ENCODE results near the gene LRMDA. TPM values are rescaled to one million over a fixed set of nuclear protein-coding genes. Genes with fewer than 3 reads are reported as not detected.

LRMDA gene
- total and polyA plus RNA-seq, 2 of the 8 experiments (the other 6 are each of a cell fraction or from before 2014, with no cell fraction given): 0.86 to 2.8 TPM

DNA sequence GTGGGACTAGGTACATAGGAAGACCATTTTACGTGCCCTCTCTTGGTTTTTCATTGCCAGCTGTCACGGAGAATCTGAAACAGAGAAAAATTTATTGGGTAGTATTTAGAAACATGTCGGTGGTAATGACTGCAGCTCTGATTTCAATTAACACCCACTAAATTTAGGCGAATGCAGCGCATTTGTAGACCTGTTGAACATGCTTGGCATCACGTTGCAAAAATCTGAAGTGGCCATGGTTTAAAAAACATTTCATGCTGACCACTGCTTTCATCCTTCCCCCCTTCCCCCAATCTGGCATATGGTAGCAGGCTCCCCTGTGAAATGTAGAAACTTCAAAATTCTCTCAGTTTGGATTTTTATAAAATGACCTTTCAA, 34.0 kb downstream of the LRMDA start:
- 90% methylated on average over 6 of the region's 6 CpGs; no CpG with 5 or more reads in 1 of the 2 experiments for WGBS, 2 experiments (ENCODE audit: extremely low coverage in 1 of 2, insufficient coverage in 1 of 2, insufficient read length in 1 of 2, insufficient replicate concordance in 2 of 2, low coverage in 1 of 2, low lambda C conversion rate in 2 of 2, missing lambda C conversion rate in 1 of 2)
- H2AK5ac ChIP-seq (ENCODE audit: low read depth, low read length): no peak overlapping the region
- no peaks in the 10 kb centered on the region for H3K79me2 ChIP-seq (ENCODE audit: control insufficient read depth in 1 of 2, insufficient read depth in 2 of 2, low read length in 2 of 2)
- DNase-seq (ENCODE audit: low read depth in 1 of 2, low spot score in 2 of 2) (no peak), FAIRE-seq (no peak)
- H3K4me2 ChIP-seq (ENCODE audit: insufficient read depth in 1 of 2, low read depth in 2 of 2, low read length in 2 of 2): no peak overlapping the region
- H3K36me3 ChIP-seq (ENCODE audit: control insufficient read depth in 2 of 4, insufficient read depth in 4 of 4, low read length in 3 of 4): no peaks in the 10 kb centered on the region
- H3K23ac ChIP-seq (ENCODE audit: insufficient read length): no peak overlapping the region
- no peak overlapping the region for H3K27ac ChIP-seq (ENCODE audit: low read depth, low read length)
- H4K91ac ChIP-seq (replicated peaks; ENCODE audit: insufficient read length, low read length): no peak overlapping the region
- no peak overlapping the region for H4K8ac ChIP-seq (ENCODE audit: extremely low read depth, insufficient read depth, low read length)
- no peaks in the 10 kb centered on the region for H4K20me1 ChIP-seq (replicated peaks in 1 of 2; ENCODE audit: control insufficient read depth in 1 of 2, insufficient read depth in 2 of 2, low read length in 2 of 2)
- H4K5ac ChIP-seq (ENCODE audit: insufficient read length, low read depth, low read length): no peak overlapping the region
- no peaks in the 10 kb centered on the region for H3K79me1 ChIP-seq (ENCODE audit: low read depth, low read length)
- no peaks in the 10 kb centered on the region for H3K9me3 ChIP-seq (ENCODE audit: insufficient read depth in 2 of 2, low read depth in 1 of 2, low read length in 1 of 2)
- no peaks in the 10 kb centered on the region for H3K23me2 ChIP-seq (ENCODE audit: low read depth, low read length)
- TF ChIP-seq YY1 (IDR thresholded peaks at IDR 0.05; ENCODE audit: low read depth, low read length) (no peak), NANOG (IDR thresholded peaks at IDR 0.05; ENCODE audit: insufficient read depth, low read depth, low read length, poor library complexity, severe bottlenecking) (no peak), KDM4A (IDR thresholded peaks at IDR 0.05; ENCODE audit: low read depth, low read length, severe bottlenecking) (no peak), SIX5 (IDR thresholded peaks at IDR 0.05; ENCODE audit: low read depth, low read length) (no peak), TAF1 (IDR thresholded peaks at IDR 0.05; ENCODE audit: low read depth, low read length) (no peak), HDAC2 (IDR thresholded peaks at IDR 0.05; ENCODE audit: borderline replicate concordance in 1 of 2, low read depth in 2 of 2, low read length in 2 of 2) (no peak), POU5F1 (IDR thresholded peaks at IDR 0.05; ENCODE audit: low read depth, low read length) (no peak), POLR2A (IDR thresholded peaks at IDR 0.05; ENCODE audit: control extremely low read depth in 1 of 2, low read depth in 2 of 2, low read length in 2 of 2) (no peak), CHD1 (IDR thresholded peaks at IDR 0.05; ENCODE audit: low read depth, low read length) (no peak), NRF1 (IDR thresholded peaks at IDR 0.05; ENCODE audit: low read depth, low read length) (no peak), EP300 (IDR thresholded peaks at IDR 0.05; ENCODE audit: borderline replicate concordance in 1 of 2, low read depth in 2 of 2, low read length in 2 of 2) (no peak)
- H3K4me3 ChIP-seq (ENCODE audit: extremely low read depth in 1 of 4, insufficient read depth in 2 of 4, low read depth in 3 of 4, low read length in 4 of 4): no peak overlapping the region
- no peak overlapping the region for H3K9ac ChIP-seq (replicated peaks in 1 of 4; ENCODE audit: extremely low read depth in 1 of 4, low read depth in 3 of 4, low read length in 3 of 4)
- no peak overlapping the region for H3K18ac ChIP-seq (ENCODE audit: extremely low read depth, low read length)
- no peak overlapping the region for H2BK20ac ChIP-seq (ENCODE audit: low read length)
- no peaks in the 10 kb centered on the region; a peak in 1 of 7 replicates for H3K27me3 ChIP-seq (replicated peaks in 1 of 4; ENCODE audit: control insufficient read depth in 3 of 4, extremely low read depth in 1 of 4, insufficient read depth in 3 of 4, low read length in 3 of 4)
- H3K14ac ChIP-seq (ENCODE audit: insufficient read length): no peak overlapping the region
- POLR2A ChIA-PET (ENCODE audit: partially characterized antibody): no interaction called here
- H2BK120ac ChIP-seq (replicated peaks; ENCODE audit: low read depth, low read length): no peak overlapping the region
- H2BK5ac ChIP-seq (ENCODE audit: low read depth, low read length): no peak overlapping the region
- H3K4me1 ChIP-seq (replicated peaks in 1 of 4; ENCODE audit: control insufficient read depth in 3 of 4, insufficient read depth in 4 of 4, low read length in 3 of 4): peaks cover 3 to 14% (median 9%) of the 10 kb centered on the region in 4 experiments; a peak in 6 of 7 replicates
- H3K56ac ChIP-seq (replicated peaks; ENCODE audit: insufficient read length, low read depth, low read length): no peak overlapping the region
- H2AFZ ChIP-seq (ENCODE audit: low read length): no peak overlapping the region
- no peak overlapping the region for H2BK15ac ChIP-seq (ENCODE audit: low read length)
- CTCF ChIA-PET (ENCODE audit: partially characterized antibody): no interaction called here
- H3K4ac ChIP-seq (replicated peaks; ENCODE audit: insufficient read length, low read depth, low read length): no peak overlapping the region
- no peak overlapping the region for H2BK12ac ChIP-seq (ENCODE audit: low read depth, low read length)
